ENCODE data around the gene ZNF778. TPM values are rescaled to one million over a fixed set of nuclear protein-coding genes. Genes with fewer than 3 reads are reported as not detected.

Gene ZNF778
- total and polyA plus RNA-seq, 3 experiments from 2014 or later: 4.1 to 13.5 (median 11.4) TPM

GRCh38 chr16:89274561-89275283, 57.2 kb downstream of the ZNF778 start:
- Mint-ChIP-seq H3K4me3 (no peak overlapping the region), H3K36me3 (peaks cover 5 to 85% (median 12%) of the 10 kb centered on the region in 3 donors), H3K27me3 (peaks cover 0 to 3% of the 10 kb centered on the region in 2 donors), H3K9me3 (no peaks in the 10 kb centered on the region), H3K27ac (no peak overlapping the region), H3K4me1 (peaks cover 0 to 4% (median 3%) of the 10 kb centered on the region in 3 donors)
- CTCF ChIA-PET: no interaction called here
- Histone ChIP-seq H3K4me3 (ENCODE audit: low read length) (no peak overlapping the region), H3K36me3 (ENCODE audit: insufficient read depth, low read length) (peaks cover 26% of the 10 kb centered on the region), H3K4me1 (ENCODE audit: insufficient read depth, low read length) (no peaks in the 10 kb centered on the region), H3K27me3 (ENCODE audit: insufficient read depth, low read length, poor library complexity, severe bottlenecking) (no peaks in the 10 kb centered on the region), H3K9me3 (ENCODE audit: low read length) (no peaks in the 10 kb centered on the region), H3K27ac (ENCODE audit: low read depth, low read length) (no peak overlapping the region)
- POLR2A ChIA-PET: interaction anchor here (0.6 kb wide), 2 partner anchors 147 to 228 kb away, joined by 3 read pairs; no protein-coding TSS in a partner anchor
- no peak for DNase-seq

DNA sequence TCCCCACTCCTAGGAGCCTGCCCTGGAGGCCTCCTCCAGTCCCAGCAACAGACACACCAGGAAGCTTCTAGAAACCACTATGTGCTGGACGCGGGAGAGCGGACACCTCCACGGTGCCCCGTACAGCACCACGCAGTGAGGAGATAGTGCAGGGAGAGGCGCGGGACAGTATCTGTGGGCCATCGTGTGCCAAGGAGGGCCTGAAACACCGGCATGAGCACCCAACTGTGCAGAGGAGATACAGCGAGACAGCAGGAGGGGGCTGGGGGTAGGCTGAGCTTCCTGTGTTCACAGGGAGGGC, 57.7 kb downstream of the ZNF778 start:
- Histone ChIP-seq H3K36me3 (ENCODE audit: insufficient read depth, low read length) (peaks cover 21% of the 10 kb centered on the region), H3K4me1 (ENCODE audit: insufficient read depth, low read length) (no peaks in the 10 kb centered on the region), H3K27ac (ENCODE audit: low read depth, low read length) (no peak overlapping the region), H3K4me3 (ENCODE audit: low read length) (no peak overlapping the region), H3K27me3 (ENCODE audit: insufficient read depth, low read length, poor library complexity, severe bottlenecking) (no peaks in the 10 kb centered on the region), H3K9me3 (ENCODE audit: low read length) (no peaks in the 10 kb centered on the region)
- Mint-ChIP-seq H3K9me3 (no peaks in the 10 kb centered on the region), H3K4me3 (no peak overlapping the region), H3K27ac (no peak overlapping the region), H3K4me1 (peaks cover 0 to 4% (median 3%) of the 10 kb centered on the region in 3 donors), H3K27me3 (peaks cover 0 to 3% of the 10 kb centered on the region in 2 donors), H3K36me3 (peaks cover 5 to 80% (median 12%) of the 10 kb centered on the region in 3 donors)
- CTCF ChIA-PET: no interaction called here
- DNase-seq: no peak
- POLR2A ChIA-PET: interaction anchor here (0.6 kb wide), 1 partner anchor 147 kb away, joined by 3 read pairs; no protein-coding TSS in a partner anchor

DNA sequence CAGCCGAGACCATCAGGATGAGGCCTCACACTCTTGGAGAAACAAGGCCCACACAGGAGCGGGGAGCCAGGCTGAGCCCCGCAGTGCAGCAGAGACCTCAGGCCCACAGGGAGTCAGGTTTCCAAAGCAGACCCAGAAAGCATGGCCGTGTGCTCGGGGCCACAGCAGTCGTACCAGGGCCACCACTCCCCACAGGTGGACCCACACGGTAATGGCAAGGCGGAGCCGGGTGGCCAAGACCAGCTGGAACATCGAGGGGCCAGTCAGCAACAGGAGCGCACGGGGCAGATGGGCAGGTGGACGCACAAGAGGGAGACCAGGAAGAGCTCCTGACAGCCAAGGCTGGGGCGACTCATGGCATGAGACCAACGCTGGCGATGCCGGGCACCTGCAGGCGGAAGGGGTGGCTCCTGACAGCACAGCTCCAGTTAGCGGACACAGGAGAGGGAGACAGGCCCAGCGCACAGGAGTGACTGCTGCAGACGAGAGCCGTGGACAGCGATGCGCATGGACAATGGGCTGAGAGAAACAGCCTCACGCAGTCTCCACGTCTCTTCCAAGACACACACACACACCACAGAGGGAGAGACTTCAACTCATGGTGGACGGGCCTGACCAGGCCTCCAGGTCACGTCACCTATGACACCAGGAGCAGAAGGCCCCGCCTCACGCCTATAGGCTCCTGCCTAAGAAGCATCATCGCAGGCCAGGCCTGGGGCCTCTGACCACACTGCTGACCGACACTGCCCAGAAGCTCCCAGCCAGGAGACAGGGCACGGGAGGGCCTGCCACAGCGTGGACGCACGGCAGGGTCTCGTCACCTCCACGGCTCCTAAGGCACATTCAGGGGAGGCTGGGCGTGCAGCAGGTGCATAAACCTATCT, 58.6 kb downstream of the ZNF778 start:
- peaks cover 5 to 78% (median 12%) of the 10 kb centered on the region in 3 donors for H3K36me3 Mint-ChIP-seq
- no peak overlapping the region for H3K27ac Mint-ChIP-seq
- Histone ChIP-seq H3K27ac (ENCODE audit: low read depth, low read length) (no peak overlapping the region), H3K9me3 (ENCODE audit: low read length) (no peaks in the 10 kb centered on the region), H3K36me3 (ENCODE audit: insufficient read depth, low read length) (peaks cover 20% of the 10 kb centered on the region), H3K4me3 (ENCODE audit: low read length) (no peak overlapping the region), H3K27me3 (ENCODE audit: insufficient read depth, low read length, poor library complexity, severe bottlenecking) (no peaks in the 10 kb centered on the region), H3K4me1 (ENCODE audit: insufficient read depth, low read length) (no peaks in the 10 kb centered on the region)
- ChIA-PET POLR2A (no interaction called here), CTCF (interaction anchor here (1.6 kb wide), 1 partner anchor 16 kb away, joined by 3 read pairs; no protein-coding TSS in a partner anchor)
- H3K9me3 Mint-ChIP-seq: no peaks in the 10 kb centered on the region
- no peak for DNase-seq
- H3K27me3 Mint-ChIP-seq: peaks cover 0 to 5% of the 10 kb centered on the region in 2 donors
- H3K4me1 Mint-ChIP-seq: peaks cover 0 to 4% (median 3%) of the 10 kb centered on the region in 3 donors
- H3K4me3 Mint-ChIP-seq: no peak overlapping the region

DNA sequence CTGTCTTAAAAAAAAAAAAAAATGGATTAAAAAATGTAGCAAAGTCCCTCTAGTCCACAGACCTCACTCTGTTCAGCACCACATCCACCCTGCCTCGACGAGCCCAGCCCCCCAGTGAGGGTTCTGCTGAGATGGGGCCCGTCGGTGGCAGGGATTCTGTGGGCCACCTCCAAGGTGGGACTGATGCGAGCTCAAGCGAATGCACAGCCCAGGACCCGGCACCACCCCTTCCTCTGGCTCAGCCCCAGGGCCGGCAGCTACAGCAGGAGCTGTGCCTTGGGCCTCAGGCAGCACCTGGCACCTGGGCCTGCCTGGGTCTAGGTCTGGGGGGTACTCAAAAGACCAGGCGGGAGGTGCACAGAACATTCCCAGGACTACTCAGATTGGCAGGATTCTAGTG, 59.5 kb downstream of the ZNF778 start:
- H3K27ac Mint-ChIP-seq: peak overlapping the region in 3 of 8 donors; percentile 21 to 71 (median 57)
- CTCF ChIA-PET: interaction anchor here (1.6 kb wide), 1 partner anchor 15 kb away, joined by 3 read pairs; no protein-coding TSS in a partner anchor

DNA sequence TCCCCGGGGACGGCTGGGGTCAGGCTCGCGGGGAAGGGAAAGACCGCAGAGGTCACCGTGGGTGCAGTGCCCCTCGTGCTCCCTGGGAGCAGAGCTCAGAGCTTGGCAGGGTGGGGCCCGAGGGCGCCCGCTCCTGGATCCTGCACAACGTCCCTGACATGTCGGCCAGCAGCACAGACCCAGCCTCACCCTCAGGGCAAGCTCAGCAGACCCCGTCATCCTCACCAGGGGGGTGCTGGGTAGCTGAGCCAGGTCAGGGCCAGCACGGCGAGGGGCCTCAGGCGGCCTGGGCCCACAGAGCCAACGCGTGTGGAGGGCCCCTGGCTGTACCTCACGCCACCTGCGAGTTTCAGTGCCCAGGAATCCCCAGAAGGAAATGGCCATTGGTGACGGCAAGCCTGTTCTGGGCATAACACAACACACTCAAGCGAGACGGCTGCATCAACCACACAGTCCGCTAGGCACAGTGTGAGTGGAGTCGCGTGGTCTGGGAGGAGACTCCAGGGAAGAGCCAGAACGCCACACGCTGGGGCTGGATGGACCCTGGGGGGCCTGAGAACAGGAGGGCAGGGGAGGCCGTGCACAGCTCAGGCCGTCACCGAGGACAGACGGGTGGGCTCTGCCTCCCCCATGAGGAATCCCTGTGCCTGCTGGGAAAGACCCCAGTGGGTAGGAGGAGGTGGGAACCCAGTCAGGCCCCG, 60.3 kb downstream of the ZNF778 start:
- POLR2A ChIA-PET: no interaction called here
- H3K4me1 ChIP-seq (ENCODE audit: insufficient read depth, low read length): no peaks in the 10 kb centered on the region
- Mint-ChIP-seq H3K36me3 (peaks cover 4 to 64% (median 5%) of the 10 kb centered on the region in 3 donors), H3K27me3 (peaks cover 0 to 4% of the 10 kb centered on the region in 2 donors), H3K9me3 (no peaks in the 10 kb centered on the region), H3K4me3 (no peak overlapping the region), H3K27ac (peak overlapping the region in 3 of 8 donors; percentile 21 to 71 (median 57)), H3K4me1 (peaks cover 0 to 4% (median 3%) of the 10 kb centered on the region in 3 donors)
- peaks cover 15% of the 10 kb centered on the region for H3K36me3 ChIP-seq (ENCODE audit: insufficient read depth, low read length)
- no peak overlapping the region for H3K27ac ChIP-seq (ENCODE audit: low read depth, low read length)
- CTCF ChIA-PET: interaction anchor here (1.6 kb wide), 1 partner anchor 14 kb away, joined by 3 read pairs; no protein-coding TSS in a partner anchor
- H3K4me3 ChIP-seq (ENCODE audit: low read length): no peak overlapping the region
- H3K27me3 ChIP-seq (ENCODE audit: insufficient read depth, low read length, poor library complexity, severe bottlenecking): no peaks in the 10 kb centered on the region
- no peaks in the 10 kb centered on the region for H3K9me3 ChIP-seq (ENCODE audit: low read length)
- no peak for DNase-seq

More for the DNA sequence above, 59.5 kb downstream of the ZNF778 start:
- no peak overlapping the region for H3K27ac ChIP-seq (ENCODE audit: low read depth, low read length)
- Mint-ChIP-seq H3K27me3 (peaks cover 0 to 4% of the 10 kb centered on the region in 2 donors), H3K4me1 (peaks cover 0 to 4% (median 3%) of the 10 kb centered on the region in 3 donors), H3K4me3 (no peak overlapping the region), H3K36me3 (peaks cover 5 to 72% (median 9%) of the 10 kb centered on the region in 3 donors), H3K9me3 (no peaks in the 10 kb centered on the region)
- H3K4me1 ChIP-seq (ENCODE audit: insufficient read depth, low read length): no peaks in the 10 kb centered on the region
- no peak overlapping the region for H3K4me3 ChIP-seq (ENCODE audit: low read length)
- DNase-seq: no peak
- peaks cover 20% of the 10 kb centered on the region for H3K36me3 ChIP-seq (ENCODE audit: insufficient read depth, low read length)
- POLR2A ChIA-PET: no interaction called here
- no peaks in the 10 kb centered on the region for H3K9me3 ChIP-seq (ENCODE audit: low read length)
- no peaks in the 10 kb centered on the region for H3K27me3 ChIP-seq (ENCODE audit: insufficient read depth, low read length, poor library complexity, severe bottlenecking)

GRCh38 chr16:89278441-89279240, 61.1 kb downstream of the ZNF778 start:
- H3K9me3 ChIP-seq (ENCODE audit: low read length): no peaks in the 10 kb centered on the region
- no peaks in the 10 kb centered on the region for H3K4me1 ChIP-seq (ENCODE audit: insufficient read depth, low read length)
- no peak for DNase-seq
- Mint-ChIP-seq H3K9me3 (no peaks in the 10 kb centered on the region), H3K36me3 (peaks cover 0 to 56% (median 2%) of the 10 kb centered on the region in 3 donors), H3K4me3 (no peak overlapping the region), H3K27me3 (peaks cover 0 to 4% of the 10 kb centered on the region in 2 donors), H3K27ac (peak overlapping the region in 1 of 8 donors; percentile 56), H3K4me1 (peaks cover 0 to 4% (median 3%) of the 10 kb centered on the region in 3 donors)
- ChIA-PET CTCF (no interaction called here), POLR2A (no interaction called here)
- peaks cover 13% of the 10 kb centered on the region for H3K36me3 ChIP-seq (ENCODE audit: insufficient read depth, low read length)
- no peaks in the 10 kb centered on the region for H3K27me3 ChIP-seq (ENCODE audit: insufficient read depth, low read length, poor library complexity, severe bottlenecking)
- H3K4me3 ChIP-seq (ENCODE audit: low read length): no peak overlapping the region
- H3K27ac ChIP-seq (ENCODE audit: low read depth, low read length): no peak overlapping the region
